Occipital lobe (tissue), 2 donors: ENCODE results near the gene TMPRSS9. TPM values are rescaled to one million over a fixed set of nuclear protein-coding genes. Genes with fewer than 3 reads are reported as not detected.
"Not testable (repeated sequence)": the region's sequence is repeated elsewhere in the genome, so short reads cannot be mapped to it uniquely, and the experiment has no call there.

Experiments used
- DNase-seq: peaks from one replicate; lab custom pipeline; 2025; lab: John Stamatoyannopoulos, UW
- total RNA-seq: library from RNA; depleted of rRNA; stranded (reverse); fragments of >200 nt; gene quantifications from one replicate; pipeline ENCODE4 v1.2.3, GENCODE V29; 2014

Gene TMPRSS9
- total RNA-seq, 1 donor from 2014 or later, result 0.16 TPM

DNA sequence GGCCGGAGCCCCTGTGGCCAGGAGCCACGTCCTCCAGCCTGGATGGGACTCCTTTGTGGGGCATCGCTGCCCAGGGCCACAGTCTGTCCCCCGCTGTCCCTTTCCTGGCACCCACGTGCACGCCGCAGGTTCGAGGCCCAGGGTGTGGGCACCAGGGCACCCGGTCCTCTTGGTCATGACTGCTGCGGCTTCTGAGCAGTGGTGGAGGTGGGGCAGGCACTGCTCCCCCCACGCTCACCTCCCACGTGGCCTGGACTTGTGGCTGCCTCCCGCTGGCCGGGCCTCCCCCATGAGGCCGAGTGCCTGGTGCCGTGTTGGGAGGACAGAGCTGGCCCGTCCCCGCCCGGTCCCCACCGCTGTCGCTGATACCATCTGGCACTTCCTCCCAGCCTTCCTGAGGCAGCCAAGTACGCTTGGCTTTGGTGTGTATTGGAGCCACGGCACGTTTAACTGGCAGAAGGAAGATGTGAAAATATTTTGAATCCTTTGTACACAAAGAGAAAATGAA, 18.8 kb upstream of the TMPRSS9 start:
- DNase-seq, result no peak

DNA sequence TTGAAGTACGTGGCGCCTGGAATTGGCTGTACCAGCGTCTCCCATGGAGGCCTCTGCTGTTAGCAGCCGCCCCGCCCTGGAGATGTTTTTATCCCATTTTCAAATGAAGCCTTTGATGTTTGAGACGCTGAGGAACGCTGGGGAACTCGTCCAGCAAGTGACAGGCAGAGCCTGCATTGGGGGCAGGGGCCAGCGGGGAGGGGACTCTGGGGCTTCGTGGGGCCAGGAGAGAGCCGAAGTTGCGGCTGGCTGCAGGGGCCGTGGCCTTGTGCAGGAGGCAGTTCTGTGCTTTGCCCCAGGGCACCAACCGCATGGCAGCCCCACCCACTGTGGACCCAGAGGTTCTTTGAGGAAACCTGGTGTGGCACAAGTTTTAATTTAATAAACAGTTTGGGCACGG, 18.1 kb upstream of the TMPRSS9 start:
- DNase-seq, result no peak

DNA sequence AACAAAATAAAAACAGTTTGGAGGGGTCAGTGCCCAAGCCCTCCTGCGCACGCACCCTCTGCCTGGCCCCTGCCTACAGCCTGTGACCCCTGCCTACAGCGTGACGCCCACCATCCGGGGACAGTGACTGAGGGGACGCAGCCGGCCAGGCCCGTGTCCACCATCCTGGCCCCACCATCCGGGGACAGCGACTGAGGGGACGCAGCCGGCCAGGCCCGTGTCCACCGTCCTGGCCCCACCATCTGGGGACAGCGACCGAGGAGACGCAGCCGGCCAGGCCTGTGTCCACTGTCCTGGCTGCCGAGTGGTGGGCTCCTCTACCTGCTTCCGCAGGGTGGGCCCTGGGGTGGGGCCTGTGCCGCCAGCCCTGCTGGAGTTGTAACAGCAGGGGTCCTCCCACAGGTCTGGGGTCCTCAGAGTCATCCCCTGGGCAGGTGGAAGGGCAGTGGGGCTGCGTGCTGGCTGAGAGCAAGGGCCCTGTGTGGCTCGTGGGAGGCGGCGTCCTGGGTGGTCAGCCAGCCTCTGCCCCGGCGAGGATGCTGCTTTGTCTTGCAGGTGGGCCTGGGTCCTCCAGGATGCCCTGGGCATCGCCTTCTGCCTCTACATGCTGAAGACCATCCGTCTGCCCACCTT, 17.3 kb upstream of the TMPRSS9 start:
- no peak for DNase-seq

DNA sequence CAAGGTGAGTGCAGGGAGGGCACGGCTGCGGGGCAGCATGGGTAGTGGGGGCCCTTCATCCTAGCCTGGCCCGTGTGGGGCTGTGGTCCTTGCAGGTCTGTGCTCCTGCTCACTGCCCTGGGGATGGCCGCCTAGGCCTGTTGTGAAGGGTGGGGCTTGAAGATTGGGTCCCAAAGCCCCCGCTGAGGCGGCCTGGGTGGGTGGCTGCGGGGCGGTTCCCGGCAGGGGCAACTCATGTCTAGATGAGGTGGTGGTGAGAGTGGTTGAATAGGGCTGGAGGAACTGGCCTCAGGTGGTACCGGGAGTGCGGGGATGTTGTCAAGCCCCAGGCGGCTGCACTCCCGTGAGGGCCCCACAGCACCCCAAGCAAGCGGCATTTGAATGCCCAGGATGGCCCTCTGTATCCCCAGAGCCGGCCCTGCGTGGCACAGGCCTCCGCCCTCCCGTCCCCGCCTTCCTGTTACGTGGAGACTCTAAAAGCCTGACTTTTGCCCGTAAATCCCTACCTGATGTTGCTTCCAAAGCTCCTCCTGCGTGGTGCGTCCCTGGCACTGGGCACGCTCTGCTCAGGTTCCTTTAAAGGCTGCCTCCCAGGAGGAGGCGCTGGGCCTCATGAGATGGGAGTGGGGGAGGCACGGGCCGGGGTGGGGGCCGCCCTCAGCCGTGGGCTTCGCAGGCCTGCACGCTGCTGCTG, 16.6 kb upstream of the TMPRSS9 start:
- no peak for DNase-seq

DNA sequence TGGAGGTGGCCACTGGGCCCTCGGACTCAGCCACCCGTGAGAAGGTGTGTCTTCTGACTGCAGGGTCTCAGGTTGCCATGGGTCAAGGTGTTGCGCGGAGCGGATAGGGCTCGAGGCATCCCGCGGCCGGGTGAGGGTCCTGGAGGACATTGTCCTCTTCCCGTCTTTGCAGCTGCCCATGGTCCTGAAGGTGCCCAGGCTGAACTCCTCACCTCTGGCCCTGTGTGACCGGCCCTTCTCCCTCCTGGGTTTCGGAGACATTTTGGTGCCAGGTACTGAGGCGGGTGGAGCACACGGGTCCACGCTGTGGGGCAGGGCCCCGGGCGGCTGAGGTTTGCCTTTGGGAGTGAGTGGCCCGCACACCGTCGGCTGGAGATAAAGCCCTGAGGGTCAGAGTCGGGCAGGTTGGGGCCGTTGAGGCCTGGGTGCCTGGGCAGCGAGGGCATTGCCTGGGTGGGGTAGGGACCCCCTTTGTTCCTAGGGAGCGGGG, 15.6 kb upstream of the TMPRSS9 start:
- DNase-seq, result no peak

DNA sequence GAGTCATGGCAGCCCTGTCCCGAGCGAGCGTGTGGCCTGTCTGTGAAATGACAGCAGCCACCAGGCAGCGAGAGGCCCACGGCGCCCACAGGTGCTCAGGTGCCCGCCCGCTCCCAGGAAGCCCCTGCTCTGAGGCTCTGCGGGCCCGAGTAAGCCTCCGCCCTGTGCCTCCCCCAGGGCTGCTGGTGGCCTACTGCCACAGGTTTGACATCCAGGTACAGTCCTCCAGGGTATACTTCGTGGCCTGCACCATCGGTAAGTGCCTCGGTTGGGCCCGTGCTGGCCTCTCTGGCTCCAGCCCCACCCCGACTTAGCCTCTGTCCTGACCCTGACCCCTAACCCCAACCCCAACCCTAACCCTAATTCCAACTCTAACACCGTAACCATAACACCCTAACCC, 15.0 kb upstream of the TMPRSS9 start:
- no peak for DNase-seq

DNA sequence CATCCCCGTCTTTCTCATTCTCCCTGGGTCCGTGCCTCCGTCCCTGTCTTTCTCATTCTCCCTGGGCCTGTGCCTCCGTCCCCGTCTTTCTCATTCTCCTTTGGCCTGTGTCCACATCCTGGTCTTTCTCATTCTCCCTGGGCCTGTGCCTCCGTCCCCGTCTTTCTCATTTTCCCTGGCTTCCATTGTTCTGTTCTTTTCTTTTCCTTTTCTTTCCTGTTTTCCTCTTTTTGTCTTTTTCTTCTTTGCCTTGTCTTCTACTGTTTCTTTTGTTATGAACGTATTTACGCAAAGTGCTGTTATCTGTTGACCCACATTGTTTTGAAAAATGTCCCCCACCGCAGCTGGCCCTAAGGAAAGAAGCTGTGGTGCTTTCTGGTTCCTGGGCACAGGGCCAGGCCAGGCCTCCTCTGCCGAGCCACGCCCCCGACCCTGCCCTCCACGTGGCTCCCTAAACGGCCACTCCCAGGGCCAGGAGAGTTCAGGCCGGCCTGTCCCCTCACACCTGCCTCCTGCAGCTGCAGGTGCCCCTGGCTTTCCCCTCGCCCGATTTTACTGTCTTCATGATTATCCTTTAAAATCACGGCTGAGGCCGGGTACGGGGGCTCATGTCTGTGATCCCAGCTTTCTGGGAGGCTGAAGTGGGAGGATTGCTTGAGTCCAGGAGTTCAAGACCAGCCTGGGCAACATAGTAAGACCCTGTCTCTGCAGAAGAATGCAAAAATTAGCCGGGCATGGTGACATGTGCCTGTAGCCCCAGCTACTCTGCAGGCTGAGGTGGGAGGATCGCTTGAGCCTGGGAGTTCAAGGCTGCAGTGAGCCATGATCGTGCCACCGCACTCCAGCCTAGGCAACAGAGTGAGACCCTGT, 14.0 kb upstream of the TMPRSS9 start:
- no peak for DNase-seq

DNA sequence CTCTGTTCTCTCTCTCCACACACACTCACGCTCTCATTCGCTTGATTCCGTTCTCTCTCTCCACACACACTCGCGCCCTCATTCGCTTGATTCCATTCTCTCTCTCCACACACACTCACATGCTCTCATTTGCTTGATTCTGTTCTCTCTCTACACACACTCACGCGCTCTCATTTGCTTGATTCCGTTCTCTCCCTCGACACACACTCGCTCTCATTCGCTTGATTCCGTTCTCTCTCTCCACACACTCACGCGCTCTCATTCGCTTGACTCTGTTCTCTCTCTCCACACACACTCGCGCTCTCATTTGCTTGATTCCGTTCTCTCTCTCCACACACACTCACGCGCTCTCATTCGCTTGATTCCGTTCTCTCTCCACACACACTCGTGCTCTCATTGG, 10.2 kb upstream of the TMPRSS9 start:
- not testable (repeated sequence) for DNase-seq

DNA sequence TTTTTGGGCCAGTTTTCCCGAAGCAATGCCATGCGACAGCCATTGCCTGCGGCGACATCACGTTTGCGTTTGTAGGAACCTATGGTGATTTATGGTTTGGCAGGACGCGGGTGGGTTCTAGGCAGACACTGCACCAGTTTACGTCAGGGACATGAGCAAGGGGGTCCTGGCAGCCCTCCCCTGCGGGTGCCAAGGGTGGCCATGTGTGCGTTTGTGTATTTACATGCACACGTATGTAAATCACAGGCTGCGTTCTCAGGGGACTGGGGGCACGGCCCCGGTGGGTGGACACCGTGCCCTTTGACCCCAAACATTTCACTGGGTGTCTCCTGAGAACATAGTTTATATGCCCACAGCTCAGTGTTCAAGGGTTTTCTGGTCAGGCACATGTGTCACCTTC, 9.4 kb upstream of the TMPRSS9 start:
- DNase-seq, result no peak

DNA sequence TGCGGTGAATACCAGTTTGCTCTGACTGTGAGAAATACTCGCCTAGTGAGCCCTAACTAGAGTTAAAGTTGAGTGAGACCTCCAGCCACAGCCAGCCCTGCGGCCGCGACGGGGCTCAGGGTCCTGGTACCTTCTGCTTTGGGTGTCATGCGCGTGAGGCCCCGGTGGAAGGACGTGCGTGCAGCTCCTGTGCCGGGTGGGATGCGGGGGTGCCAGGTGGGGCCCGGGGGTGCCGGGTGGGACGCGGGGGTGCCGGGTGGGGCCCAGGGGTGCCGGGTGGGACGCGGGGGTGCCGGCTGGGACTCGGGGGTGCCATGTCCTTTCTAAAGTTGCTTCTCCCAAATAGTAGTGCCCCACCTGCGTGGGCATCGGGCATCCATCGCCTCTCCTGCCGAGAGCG, 8.5 kb upstream of the TMPRSS9 start:
- DNase-seq, result no peak

DNA sequence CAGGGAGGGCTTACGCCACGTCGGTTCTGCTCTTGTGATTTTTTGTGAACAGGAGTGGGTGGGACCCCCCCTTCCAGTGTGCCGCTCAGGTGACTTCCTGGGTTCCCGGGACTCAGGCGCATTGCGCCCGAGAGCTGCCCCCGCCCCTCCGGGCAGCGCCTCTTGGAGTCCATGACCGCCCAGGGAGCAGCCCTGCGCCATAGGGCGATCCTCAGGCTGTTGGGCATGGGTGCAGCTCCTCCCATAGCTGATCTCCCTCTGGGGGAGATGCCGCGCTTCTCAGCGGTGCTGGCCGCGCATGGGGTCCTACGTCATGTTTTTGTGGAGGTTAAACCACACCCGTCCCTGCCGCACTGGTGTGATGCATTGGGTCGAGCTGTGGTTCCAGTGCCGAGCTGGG, 7.9 kb upstream of the TMPRSS9 start:
- no peak for DNase-seq

DNA sequence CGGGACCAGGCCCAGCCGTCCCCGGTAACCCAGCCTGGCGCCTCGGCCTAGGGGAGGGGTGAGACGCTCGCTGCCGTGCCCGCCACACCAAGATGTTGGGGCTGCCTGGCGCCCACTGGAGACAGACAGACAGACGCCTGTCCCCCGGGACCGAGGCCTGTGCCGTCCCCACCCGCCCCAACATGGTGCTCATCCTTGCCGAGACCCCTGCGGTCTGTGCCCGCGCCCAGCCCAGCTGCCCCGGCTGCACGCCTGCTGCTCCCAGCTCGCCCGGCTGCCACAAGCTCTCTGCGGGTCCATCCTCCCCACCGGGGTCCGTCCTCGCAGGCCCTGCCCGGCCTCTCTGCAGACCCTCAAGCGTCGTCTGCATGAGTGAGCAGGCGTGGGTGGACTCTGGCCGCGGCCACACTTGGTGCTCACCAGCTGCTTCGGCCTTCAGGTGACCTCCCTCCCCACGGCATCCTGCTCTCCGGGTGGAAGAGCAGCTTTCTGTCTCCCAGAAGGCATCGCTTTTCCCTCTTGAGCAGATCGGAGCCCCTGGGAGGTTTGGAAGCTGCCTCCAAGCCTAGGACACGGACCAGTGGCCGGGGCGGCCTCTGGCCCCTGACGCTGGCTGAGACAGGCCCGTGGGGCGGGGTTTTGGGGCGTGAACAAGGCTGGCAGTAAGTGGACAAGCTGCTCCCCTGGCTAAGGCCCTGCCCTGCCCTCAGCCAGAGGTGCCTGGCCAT, 6.7 kb upstream of the TMPRSS9 start:
- no peak for DNase-seq

DNA sequence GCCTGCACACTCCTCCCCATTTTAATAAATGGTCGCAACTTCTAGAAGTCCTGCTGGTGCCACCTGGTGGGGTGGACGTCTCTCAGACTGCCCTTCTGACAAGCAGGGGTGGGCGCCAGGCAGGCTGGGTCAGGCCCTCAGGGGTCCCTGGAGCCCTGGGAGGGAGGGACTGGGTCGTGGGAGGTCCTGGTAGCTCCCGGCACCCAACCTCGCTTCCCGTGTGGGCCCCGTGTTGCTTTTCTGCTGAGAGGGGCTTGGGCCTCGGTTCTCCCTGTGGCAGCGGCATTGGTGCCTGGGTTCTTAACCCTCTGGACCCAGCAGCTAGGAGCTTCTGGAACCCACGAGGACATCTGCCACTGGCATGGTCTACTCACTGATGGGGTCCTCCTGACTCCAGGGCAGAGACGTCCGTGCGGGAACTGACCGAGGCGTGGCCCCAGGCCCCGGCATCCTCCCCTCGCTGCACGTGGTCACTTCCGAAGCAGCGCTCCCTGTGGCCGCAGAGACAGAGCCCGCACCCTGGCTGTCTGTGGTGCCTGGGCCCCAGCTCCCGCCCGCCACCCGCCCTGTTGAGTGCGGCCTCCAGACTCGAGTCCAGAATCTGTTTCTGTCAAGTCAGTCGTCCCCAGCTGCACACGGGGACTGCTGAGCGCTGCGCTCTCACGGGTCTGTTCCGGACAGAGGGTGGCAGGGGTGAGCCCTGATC, 6.0 kb upstream of the TMPRSS9 start:
- DNase-seq, result no peak

DNA sequence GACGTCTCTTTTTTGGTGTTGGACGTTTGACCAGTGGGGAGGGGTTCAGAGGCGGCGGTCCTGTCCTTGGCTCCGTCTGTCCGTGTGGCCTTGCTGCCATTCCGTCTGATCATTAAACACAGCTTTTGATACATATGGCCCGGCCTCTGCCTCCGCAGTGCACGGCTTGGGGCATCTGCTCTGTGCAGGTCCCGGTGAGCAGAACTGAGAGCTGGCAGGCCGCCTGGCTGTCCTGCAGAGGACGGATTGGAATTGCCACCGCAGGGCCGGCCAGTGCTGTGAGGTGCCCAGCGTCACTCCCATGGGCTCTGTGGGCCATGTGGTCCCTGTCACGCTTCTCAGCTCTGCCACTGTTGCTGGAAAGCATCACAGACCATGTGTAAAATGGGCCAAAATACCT, 5.4 kb upstream of the TMPRSS9 start:
- DNase-seq, result no peak

DNA sequence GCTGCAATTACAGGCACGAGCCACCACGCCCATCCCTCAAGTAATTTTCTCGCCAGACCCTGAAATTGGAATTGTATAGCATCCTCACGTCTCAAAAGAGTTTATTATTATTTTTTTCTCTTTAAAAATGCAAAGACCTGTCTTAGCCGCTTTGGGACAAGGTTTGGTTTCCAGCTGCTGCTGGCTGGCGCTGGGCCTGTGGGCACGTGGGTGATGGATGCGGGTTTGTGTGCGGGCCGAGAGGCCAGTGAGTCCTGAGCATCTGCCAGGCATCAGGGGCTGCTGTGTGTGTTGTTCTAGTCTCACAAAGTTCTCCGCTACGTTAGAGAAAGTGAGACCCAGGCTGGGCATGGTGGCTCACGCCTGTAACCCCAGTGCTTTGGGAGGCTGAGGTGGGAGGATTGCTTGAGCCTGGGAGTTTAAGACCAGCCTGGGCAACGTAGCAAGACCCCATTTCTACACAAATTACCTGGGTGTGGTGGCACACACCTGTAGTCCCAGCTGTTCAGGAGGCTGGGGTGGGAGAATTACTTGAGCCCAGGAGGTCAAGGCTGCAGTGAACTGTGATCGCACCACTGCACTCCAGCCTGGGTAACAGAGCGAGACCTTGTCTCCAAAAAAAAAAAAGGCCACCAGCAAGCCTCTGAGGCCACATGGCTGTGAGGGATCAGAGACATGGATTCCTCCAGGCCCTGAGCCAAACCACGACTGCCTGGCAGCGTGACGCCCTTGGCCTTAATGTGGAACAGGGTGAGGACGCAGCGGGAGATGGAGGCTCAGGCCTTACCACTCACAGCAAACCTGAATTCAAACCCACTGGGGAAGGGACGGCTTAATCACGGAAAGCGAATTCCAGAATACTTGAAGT, 4.7 kb upstream of the TMPRSS9 start:
- DNase-seq, result no peak

DNA sequence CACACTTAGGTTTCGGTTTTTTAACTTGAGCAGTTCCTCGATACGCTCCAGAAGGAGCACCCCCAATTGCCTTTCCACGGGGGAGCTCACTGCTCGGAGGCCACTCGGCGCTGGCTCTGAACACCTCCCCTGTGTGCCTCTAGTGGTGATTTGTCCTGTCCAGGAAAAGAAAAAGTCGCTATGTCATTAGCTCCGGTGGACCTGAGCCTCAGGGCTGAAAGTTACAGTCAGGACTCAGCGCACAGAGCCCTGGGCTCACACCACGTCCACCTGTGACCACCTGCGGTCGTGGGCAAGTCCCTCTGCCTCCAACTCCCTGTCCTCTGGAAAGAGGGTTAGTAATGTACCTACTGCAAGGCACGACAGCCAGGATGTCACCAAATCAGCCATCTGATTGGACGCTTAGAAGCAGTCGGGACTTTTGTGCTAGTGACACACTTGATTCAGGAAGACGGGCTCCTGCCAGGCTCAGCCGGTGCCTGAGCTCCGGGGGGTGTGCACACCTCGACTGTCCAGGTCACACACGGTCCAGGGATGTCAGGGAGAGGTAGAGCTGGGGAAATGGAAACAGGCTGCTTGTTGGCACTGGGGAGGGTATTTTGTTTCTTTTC, 3.9 kb upstream of the TMPRSS9 start:
- DNase-seq, result no peak

DNA sequence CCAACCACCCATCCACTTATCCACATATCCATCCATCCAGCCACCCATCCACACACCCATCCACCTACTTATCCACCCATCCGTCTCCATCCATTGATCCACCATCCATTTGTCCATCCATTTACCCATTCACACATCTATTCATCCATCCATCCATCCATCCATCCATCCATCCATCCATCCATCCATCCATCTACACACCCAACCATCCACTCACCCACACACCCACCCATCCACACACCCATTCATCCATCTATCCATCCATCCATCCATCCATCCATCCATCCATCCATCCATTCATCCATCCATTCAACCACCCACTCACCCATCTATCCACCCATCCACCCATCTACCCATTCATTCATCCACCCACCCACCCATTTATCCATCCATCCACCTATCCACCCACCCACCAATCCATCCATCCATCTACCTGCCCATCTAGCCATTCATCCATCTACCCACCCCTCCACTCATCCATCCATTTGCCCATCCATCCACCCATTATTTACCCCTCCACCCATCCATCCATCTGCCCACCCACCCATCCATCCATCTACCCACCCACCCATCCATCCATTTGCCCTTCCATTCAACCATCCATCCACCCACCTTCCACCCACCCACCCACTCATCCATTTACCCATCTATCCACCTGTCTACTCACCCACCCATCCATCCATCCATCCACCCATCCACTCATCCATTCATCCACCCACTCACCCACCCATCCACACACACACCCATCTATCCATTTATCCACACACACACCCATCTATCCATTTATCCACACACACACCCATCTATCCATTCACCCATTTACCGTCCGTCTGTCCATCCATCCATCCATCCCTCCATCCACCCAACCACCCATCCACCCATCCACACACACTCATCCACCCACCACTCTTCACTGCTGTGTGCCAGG, 2.5 kb upstream of the TMPRSS9 start:
- no peak for DNase-seq

DNA sequence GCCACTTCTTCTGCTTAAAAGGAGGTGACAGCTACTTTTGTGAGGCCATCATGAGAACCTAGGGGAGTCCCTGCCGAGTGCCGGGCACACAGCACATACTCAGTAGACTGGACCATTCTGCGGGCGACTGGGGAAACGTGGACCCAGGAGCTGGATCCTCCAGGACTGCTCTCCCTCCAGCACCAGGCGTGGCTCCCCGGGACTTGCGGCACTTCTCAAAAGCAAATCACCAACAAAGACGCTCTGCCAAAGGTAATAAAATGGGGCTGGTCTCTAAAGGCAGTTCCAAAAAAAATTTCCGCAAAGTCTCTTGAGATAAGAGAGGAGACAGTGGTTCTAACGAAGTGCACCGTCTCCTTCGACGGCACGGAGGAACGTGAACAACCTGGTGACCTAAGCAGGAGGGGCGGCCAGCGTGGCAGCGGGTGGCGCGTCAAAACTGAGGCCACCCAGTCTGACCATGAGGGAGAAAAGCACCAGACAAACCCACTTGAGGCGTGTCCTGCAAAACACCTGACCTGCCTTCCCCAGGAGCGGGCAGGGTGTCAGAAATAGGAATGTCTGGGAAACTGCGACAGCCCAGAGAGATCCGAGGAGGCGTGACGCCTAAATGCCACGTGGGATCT, 1.4 kb upstream of the TMPRSS9 start:
- no peak for DNase-seq
